Prostate gland (tissue), 2 donors: ENCODE results near the gene EXOC1L.

Source experiments
- CTCF ChIP-seq, 4 experiments: fragments of 200-600 bp in 2 of 4; fragments of 450-650 bp in 2 of 4; sonication (generic) in 2 of 4; IDR thresholded peaks; 1 replicate in 3 of 4; 2 replicates in 1 of 4; pipeline ENCODE4 v1.5.1; 2016 to 2019; ENCODE audit warnings: antibody characterized with exemption in 4 of 4, mild to moderate bottlenecking in 2 of 4, moderate library complexity in 2 of 4
- POLR2AphosphoS5 ChIP-seq: sonication (generic); formaldehyde crosslinking; IDR thresholded peaks from one replicate; pipeline ENCODE4 v1.6.1; 2017; ENCODE audit warnings: antibody characterized with exemption

- TF ChIP-seq CTCF (IDR thresholded peaks at IDR 0.05) (no peak), POLR2AphosphoS5 (no peak)
These were observed 46.8 kb downstream of the EXOC1L start for GRCh38 chr4:55866290-55866907.
